K562 (cell line): ENCODE data around the gene TMCC1. TPM values are rescaled to one million over a fixed set of nuclear protein-coding genes. Genes with fewer than 3 reads are reported as not detected.

Experiments used
- ATAC-seq: fragments of 200-7000 bp; cut with Tn5 transposase; 3 replicates; pipeline ENCODE4 v1.9.1; 2020; ENCODE audit warnings: moderate library complexity
- BruUV-seq: library from RNA; stranded (reverse); fragments of 400-500 nt; replicated peaks from 2 replicates; lab custom pipeline; 2021; lab: Mats Ljungman, UMichigan
- CTCF ChIA-PET: fragments of 300-600 bp; formaldehyde crosslinking; extraction: SDS; loops from one replicate; lab custom pipeline; 2021; ENCODE audit warnings: low intra/inter-chr PET ratio; lab: Yijun Ruan, JAX
- POLR2A ChIA-PET: fragments of 300-600, 350-650 bp; sonication (Branson Sonifier 250); formaldehyde crosslinking; extraction: SDS; loops from one replicate; lab custom pipeline; 2021; ENCODE audit warnings: antibody characterized with exemption, inconsistent platforms; lab: Yijun Ruan, JAX
- DNase-seq, 4 experiments: peaks; one replicate each; pipeline versions ENCODE4 v3.0.0 to v3.0.0-alpha.2; 2011 to 2018; ENCODE audit warnings: low spot score in 3 of 4, mixed read lengths in 3 of 4; ENCODE audit errors: extremely low read depth in 1 of 4
- FAIRE-seq: peaks from 2 replicates; lab custom pipeline; 2011; peaks lifted over from hg19 to GRCh38; lab: Jason Lieb, UNC
- H2AFZ ChIP-seq: 2 replicates; pipeline ENCODE4 v1.6.0; 2011; ENCODE audit warnings: low read depth, low read length, control low read depth, inconsistent platforms
- H3K27ac ChIP-seq: fragments of 200-600 bp; 3 replicates; pipeline ENCODE4 v1.8.0; 2011; ENCODE audit warnings: low read depth, mild to moderate bottlenecking, control low read depth, inconsistent platforms, low read length, moderate library complexity, mixed read lengths; ENCODE audit errors: extremely low read depth
- H3K27me3 ChIP-seq, 2 experiments: fragments of 300-600 bp in 1 of 2; 2 replicates in 1 of 2; 3 replicates in 1 of 2; pipeline versions ENCODE4 v1.6.0 to v1.8.0; 2011; ENCODE audit warnings: inconsistent platforms in 2 of 2, low read length in 2 of 2, mild to moderate bottlenecking in 1 of 2, mixed read lengths in 1 of 2, moderate library complexity in 1 of 2; ENCODE audit not compliant: control insufficient read depth in 2 of 2, insufficient read depth in 2 of 2
- H3K36me3 ChIP-seq: fragments of 300-600 bp; 3 replicates; pipeline ENCODE4 v1.8.0; 2011; ENCODE audit warnings: mild to moderate bottlenecking, low read length, inconsistent platforms; ENCODE audit not compliant: control insufficient read depth, insufficient read depth
- H3K4me1 ChIP-seq, 2 experiments: fragments of 200-600 bp in 1 of 2; replicated peaks in 1 of 2; 2 replicates in 1 of 2; 3 replicates in 1 of 2; pipeline versions ENCODE4 v1.5.1 to v1.8.0; 2011; ENCODE audit warnings: inconsistent platforms in 2 of 2, low read length in 2 of 2, mild to moderate bottlenecking in 1 of 2, mixed read lengths in 1 of 2, moderate library complexity in 1 of 2; ENCODE audit not compliant: control insufficient read depth in 2 of 2, insufficient read depth in 2 of 2
- H3K4me2 ChIP-seq: 2 replicates; pipeline ENCODE4 v1.6.1; 2011; ENCODE audit warnings: low read length, control low read depth, inconsistent platforms, mixed read lengths; ENCODE audit not compliant: insufficient read depth
- H3K4me3 ChIP-seq: fragments of 200-600 bp; sonication (generic), shearing (Covaris generic); 2 replicates; pipeline ENCODE4 v1.5.1; 2016; ENCODE audit warnings: control low read depth, inconsistent platforms
- H3K79me2 ChIP-seq: fragments of 200-600 bp; 3 replicates; pipeline ENCODE4 v1.8.0; 2011; ENCODE audit warnings: low read length, inconsistent platforms; ENCODE audit not compliant: control insufficient read depth, insufficient read depth
- H3K9ac ChIP-seq, 2 experiments: 2 replicates each; pipeline versions ENCODE4 v1.6.0 to v1.6.1; 2011; ENCODE audit warnings: low read depth in 2 of 2, low read length in 2 of 2, control low read depth in 1 of 2, inconsistent platforms in 1 of 2, mild to moderate bottlenecking in 1 of 2, mixed read lengths in 1 of 2; ENCODE audit not compliant: insufficient read depth in 1 of 2
- H3K9me1 ChIP-seq: one replicate; pipeline ENCODE4 v1.6.0; 2011; ENCODE audit warnings: inconsistent platforms, mild to moderate bottlenecking, low read length, moderate library complexity; ENCODE audit not compliant: control insufficient read depth, insufficient read depth
- H3K9me3 ChIP-seq: replicated peaks from 2 replicates; pipeline ENCODE4 v1.5.1; 2011; ENCODE audit warnings: low read depth, low read length, inconsistent platforms; ENCODE audit not compliant: control insufficient read depth, insufficient read depth
- H4K20me1 ChIP-seq: replicated peaks from 2 replicates; pipeline ENCODE4 v1.6.1; 2011; ENCODE audit warnings: low read length, inconsistent platforms, mixed read lengths; ENCODE audit not compliant: control insufficient read depth, insufficient read depth
- CREBBP ChIP-seq: IDR thresholded peaks from one replicate; pipeline ENCODE4 v1.6.1; 2012; ENCODE audit warnings: low read depth, mild to moderate bottlenecking, control low read depth, inconsistent platforms, low read length
- GTF2A2 ChIP-seq: IDR thresholded peaks from 2 replicates; pipeline ENCODE4 v1.6.1; 2016; ENCODE audit warnings: mild to moderate bottlenecking, missing genetic modification characterization, missing compliant biosample characterization
- ILK ChIP-seq: fragments of 450-650 bp; IDR thresholded peaks from 2 replicates; pipeline ENCODE4 v1.6.1; 2016; ENCODE audit warnings: missing genetic modification characterization, low read depth, mild to moderate bottlenecking, missing compliant biosample characterization, moderate library complexity, borderline replicate concordance
- MCM2 ChIP-seq: fragments of 450-650 bp; IDR thresholded peaks from 2 replicates; pipeline ENCODE4 v1.6.1; 2017; ENCODE audit warnings: low read depth, mild to moderate bottlenecking
- MYNN ChIP-seq, 2 experiments: sonication (generic); formaldehyde crosslinking in 1 of 2; IDR thresholded peaks; 2 replicates each; pipeline versions ENCODE4 v1.5.0 to v1.6.1; 2016 to 2020; ENCODE audit warnings: antibody characterized with exemption in 1 of 2, missing genetic modification reagents in 1 of 2
- PTBP1 ChIP-seq: fragments of 200-400 bp; formaldehyde crosslinking; IDR thresholded peaks from 2 replicates; pipeline ENCODE4 v1.6.1; 2017; ENCODE audit warnings: low read depth, low read length
- SRSF3 ChIP-seq: fragments of 200-400 bp; formaldehyde crosslinking; IDR thresholded peaks from 2 replicates; pipeline ENCODE4 v1.6.1; 2016; ENCODE audit warnings: mild to moderate bottlenecking, low read length, moderate library complexity; ENCODE audit not compliant: insufficient read depth
- SRSF9 ChIP-seq: fragments of 200-400 bp; formaldehyde crosslinking; IDR thresholded peaks from 2 replicates; pipeline ENCODE4 v1.6.1; 2017; ENCODE audit warnings: low read depth, low read length, borderline replicate concordance
- ZFX ChIP-seq: sonication (generic); formaldehyde crosslinking; IDR thresholded peaks from 2 replicates; pipeline ENCODE4 v1.8.0; 2022; ENCODE audit warnings: mild to moderate bottlenecking, missing genetic modification reagents, moderate library complexity
- ZNF23 ChIP-seq: fragments of 250-450 bp; sonication (Bioruptor Pico); IDR thresholded peaks from 2 replicates; pipeline ENCODE4 v1.4.0; 2020; ENCODE audit warnings: mild to moderate bottlenecking
- ZNF311 ChIP-seq: fragments of 250-450 bp; sonication (Bioruptor Pico); IDR thresholded peaks from 2 replicates; pipeline ENCODE4 v1.4.0; 2020; ENCODE audit warnings: mild to moderate bottlenecking, moderate library complexity
- WGBS: fragments of 100-300 bp; shearing (Covaris generic); methylation state at CpG from one replicate; pipeline ENCODE4 v1.1.6; 2016; ENCODE audit warnings: low coverage, mixed read lengths; ENCODE audit not compliant: insufficient coverage; ENCODE audit errors: missing lambda C conversion rate; 5-methylcytosine and 5-hydroxymethylcytosine counted together
- in situ Hi-C: fragments of 300-500 bp; cut with MboI; formaldehyde crosslinking; loops from 4 replicates; pipeline ENCODE4 v1.15.0; 2018; ENCODE audit warnings: inconsistent platforms, mixed read lengths
- intact Hi-C: fragments of 100-400 bp; cut with micrococcal nuclease; formaldehyde crosslinking; loops from 2 replicates; pipeline ENCODE4 v1.14.2; 2022
- polyA plus RNA-seq, 8 experiments: library from polyadenylated mRNA; depleted of rRNA in 4 of 8; stranded (reverse) in 5 of 8; unstranded in 3 of 8; fragments of >200 nt; fragmentation: Nextera tagmentation in 2 of 8; fragmentation: Illumina TruSeq in 1 of 8; extraction: Ambion mirVana in 2 of 8; extraction: Trizol in 1 of 8; gene quantifications; 2 replicates each; pipeline versions ENCODE4 v1.2.1 to v1.2.3, GENCODE V29; 2011 to 2014; ENCODE audit warnings: inconsistent platforms in 1 of 8, missing spikeins in 1 of 8
- total RNA-seq, 7 experiments: library from RNA; depleted of rRNA in 6 of 7; stranded (reverse); fragments of >200 nt in 6 of 7; fragmentation: Illumina TruSeq in 2 of 7; extraction: Trizol in 2 of 7; gene quantifications; 2 replicates each; pipeline versions ENCODE4 v1.2.1 to v1.2.3, GENCODE V29; 2011 to 2021; ENCODE audit warnings: low replicate concordance in 1 of 7
- TF ChIP-seq, protein P1 (sequence below), 2 experiments: fragments of 450-650 bp in 1 of 2; IDR thresholded peaks; 2 replicates each; pipeline ENCODE4 v1.6.1; 2011 to 2017; ENCODE audit warnings: low read depth in 2 of 2, antibody characterized with exemption in 1 of 2, borderline replicate concordance in 1 of 2, low read length in 1 of 2, mild to moderate bottlenecking in 1 of 2, mixed read lengths in 1 of 2; ENCODE audit not compliant: control insufficient read depth in 1 of 2
- TF ChIP-seq, protein P2 (sequence below): fragments of 450-650 bp; IDR thresholded peaks from 2 replicates; pipeline ENCODE4 v1.6.1; 2017; ENCODE audit warnings: antibody characterized with exemption, mild to moderate bottlenecking

TMCC1 gene
- total and polyA plus RNA-seq, 9 of the 15 experiments (the other 6 are each of a cell fraction or from before 2014, with no cell fraction given): 0.89 to 8.7 (median 4.0) TPM

DNA sequence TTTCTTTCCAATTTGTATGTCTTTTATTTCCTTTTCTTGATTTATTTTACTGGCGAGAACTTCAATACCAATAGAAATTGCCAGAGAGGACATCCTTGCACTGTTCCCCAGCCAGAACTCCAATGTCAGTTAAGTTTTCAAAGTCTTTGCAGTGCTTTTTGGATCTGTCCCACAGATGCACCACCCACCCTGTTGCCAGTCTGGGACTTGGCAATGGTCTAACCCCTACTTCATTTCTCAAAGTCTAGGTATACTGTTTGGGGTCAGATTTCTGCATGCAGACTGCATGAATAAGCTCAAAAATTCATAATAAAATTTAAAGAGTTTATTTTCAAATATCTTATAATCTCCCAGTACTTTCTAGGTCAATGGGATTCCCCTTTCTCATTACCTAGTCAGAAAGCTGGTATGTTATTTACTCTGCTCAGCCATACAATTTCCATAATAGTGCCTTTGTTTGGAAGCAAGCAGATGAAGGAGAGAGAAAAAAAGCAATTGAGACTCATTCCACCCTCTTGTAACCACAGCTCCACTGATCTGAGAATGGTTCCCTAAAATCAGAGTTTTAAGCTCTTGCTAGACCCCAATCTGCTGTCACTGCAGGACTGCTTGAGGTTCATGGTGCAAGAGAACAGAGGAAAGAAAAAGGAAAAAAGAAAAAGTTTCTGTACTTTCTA lies 161.2 kb downstream of the TMCC1 start:
- no TSS peak for BruUV-seq
- ChIA-PET CTCF (no interaction called here), POLR2A (interaction anchor here (0.6 kb wide), 1 partner anchor 127 kb away, joined by 5 read pairs; no protein-coding TSS in a partner anchor)
- H2AFZ ChIP-seq: no peak overlapping the region
- 20% methylated on average over 1 of the region's 1 CpG for WGBS
- FAIRE-seq (no peak), ATAC-seq (no peak), DNase-seq (no peak)
- no peak for TF ChIP-seq SRSF3
- TF ChIP-seq, protein P1, sequence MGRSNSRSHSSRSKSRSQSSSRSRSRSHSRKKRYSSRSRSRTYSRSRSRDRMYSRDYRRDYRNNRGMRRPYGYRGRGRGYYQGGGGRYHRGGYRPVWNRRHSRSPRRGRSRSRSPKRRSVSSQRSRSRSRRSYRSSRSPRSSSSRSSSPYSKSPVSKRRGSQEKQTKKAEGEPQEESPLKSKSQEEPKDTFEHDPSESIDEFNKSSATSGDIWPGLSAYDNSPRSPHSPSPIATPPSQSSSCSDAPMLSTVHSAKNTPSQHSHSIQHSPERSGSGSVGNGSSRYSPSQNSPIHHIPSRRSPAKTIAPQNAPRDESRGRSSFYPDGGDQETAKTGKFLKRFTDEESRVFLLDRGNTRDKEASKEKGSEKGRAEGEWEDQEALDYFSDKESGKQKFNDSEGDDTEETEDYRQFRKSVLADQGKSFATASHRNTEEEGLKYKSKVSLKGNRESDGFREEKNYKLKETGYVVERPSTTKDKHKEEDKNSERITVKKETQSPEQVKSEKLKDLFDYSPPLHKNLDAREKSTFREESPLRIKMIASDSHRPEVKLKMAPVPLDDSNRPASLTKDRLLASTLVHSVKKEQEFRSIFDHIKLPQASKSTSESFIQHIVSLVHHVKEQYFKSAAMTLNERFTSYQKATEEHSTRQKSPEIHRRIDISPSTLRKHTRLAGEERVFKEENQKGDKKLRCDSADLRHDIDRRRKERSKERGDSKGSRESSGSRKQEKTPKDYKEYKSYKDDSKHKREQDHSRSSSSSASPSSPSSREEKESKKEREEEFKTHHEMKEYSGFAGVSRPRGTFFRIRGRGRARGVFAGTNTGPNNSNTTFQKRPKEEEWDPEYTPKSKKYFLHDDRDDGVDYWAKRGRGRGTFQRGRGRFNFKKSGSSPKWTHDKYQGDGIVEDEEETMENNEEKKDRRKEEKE (IDR thresholded peaks at IDR 0.05; ENCODE audit: borderline replicate concordance in 1 of 2, control insufficient read depth in 1 of 2, low read depth in 2 of 2, low read length in 1 of 2): no peak
- TF ChIP-seq SRSF9: no peak
- no peak for TF ChIP-seq ZNF311
- TF ChIP-seq, protein P2, sequence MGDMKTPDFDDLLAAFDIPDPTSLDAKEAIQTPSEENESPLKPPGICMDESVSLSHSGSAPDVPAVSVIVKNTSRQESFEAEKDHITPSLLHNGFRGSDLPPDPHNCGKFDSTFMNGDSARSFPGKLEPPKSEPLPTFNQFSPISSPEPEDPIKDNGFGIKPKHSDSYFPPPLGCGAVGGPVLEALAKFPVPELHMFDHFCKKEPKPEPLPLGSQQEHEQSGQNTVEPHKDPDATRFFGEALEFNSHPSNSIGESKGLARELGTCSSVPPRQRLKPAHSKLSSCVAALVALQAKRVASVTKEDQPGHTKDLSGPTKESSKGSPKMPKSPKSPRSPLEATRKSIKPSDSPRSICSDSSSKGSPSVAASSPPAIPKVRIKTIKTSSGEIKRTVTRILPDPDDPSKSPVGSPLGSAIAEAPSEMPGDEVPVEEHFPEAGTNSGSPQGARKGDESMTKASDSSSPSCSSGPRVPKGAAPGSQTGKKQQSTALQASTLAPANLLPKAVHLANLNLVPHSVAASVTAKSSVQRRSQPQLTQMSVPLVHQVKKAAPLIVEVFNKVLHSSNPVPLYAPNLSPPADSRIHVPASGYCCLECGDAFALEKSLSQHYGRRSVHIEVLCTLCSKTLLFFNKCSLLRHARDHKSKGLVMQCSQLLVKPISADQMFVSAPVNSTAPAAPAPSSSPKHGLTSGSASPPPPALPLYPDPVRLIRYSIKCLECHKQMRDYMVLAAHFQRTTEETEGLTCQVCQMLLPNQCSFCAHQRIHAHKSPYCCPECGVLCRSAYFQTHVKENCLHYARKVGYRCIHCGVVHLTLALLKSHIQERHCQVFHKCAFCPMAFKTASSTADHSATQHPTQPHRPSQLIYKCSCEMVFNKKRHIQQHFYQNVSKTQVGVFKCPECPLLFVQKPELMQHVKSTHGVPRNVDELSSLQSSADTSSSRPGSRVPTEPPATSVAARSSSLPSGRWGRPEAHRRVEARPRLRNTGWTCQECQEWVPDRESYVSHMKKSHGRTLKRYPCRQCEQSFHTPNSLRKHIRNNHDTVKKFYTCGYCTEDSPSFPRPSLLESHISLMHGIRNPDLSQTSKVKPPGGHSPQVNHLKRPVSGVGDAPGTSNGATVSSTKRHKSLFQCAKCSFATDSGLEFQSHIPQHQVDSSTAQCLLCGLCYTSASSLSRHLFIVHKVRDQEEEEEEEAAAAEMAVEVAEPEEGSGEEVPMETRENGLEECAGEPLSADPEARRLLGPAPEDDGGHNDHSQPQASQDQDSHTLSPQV: no peak
- TF ChIP-seq MYNN (IDR thresholded peaks at IDR 0.05): no peak
- no peak for TF ChIP-seq MYNN (CRISPR knock-in tag; IDR thresholded peaks at IDR 0.05)
- TF ChIP-seq MCM2: no peak
- TF ChIP-seq ILK: no peak
- no peak for TF ChIP-seq PTBP1
- TF ChIP-seq ZFX: no peak
- TF ChIP-seq CREBBP: no peak
- TF ChIP-seq ZNF23 (CRISPR knock-in tag): no peak
- TF ChIP-seq GTF2A2: no peak
- H4K20me1 ChIP-seq: no peaks in the 10 kb centered on the region
- H3K27ac ChIP-seq: no peak overlapping the region
- no peaks in the 10 kb centered on the region for H3K4me1 ChIP-seq
- H3K9me1 ChIP-seq: no peaks in the 10 kb centered on the region
- H3K79me2 ChIP-seq: no peaks in the 10 kb centered on the region
- in situ Hi-C loops: no loop called here
- no peaks in the 10 kb centered on the region for H3K36me3 ChIP-seq
- no peaks in the 10 kb centered on the region for H3K27me3 ChIP-seq
- H3K9me3 ChIP-seq: no peaks in the 10 kb centered on the region
- no peak overlapping the region for H3K4me2 ChIP-seq
- H3K9ac ChIP-seq: no peak overlapping the region
- intact Hi-C loops: no loop called here
- no peak overlapping the region for H3K4me3 ChIP-seq
